Middle frontal gyrus (tissue), 1 donor: ENCODE measurements around the gene TSSK6.

Source experiments
- DNase-seq: peaks from one replicate; pipeline ENCODE4 v3.0.0-alpha.2; 2015; ENCODE audit warnings: low spot score; ENCODE audit errors: extremely low spot score

Gene TSSK6

DNA sequence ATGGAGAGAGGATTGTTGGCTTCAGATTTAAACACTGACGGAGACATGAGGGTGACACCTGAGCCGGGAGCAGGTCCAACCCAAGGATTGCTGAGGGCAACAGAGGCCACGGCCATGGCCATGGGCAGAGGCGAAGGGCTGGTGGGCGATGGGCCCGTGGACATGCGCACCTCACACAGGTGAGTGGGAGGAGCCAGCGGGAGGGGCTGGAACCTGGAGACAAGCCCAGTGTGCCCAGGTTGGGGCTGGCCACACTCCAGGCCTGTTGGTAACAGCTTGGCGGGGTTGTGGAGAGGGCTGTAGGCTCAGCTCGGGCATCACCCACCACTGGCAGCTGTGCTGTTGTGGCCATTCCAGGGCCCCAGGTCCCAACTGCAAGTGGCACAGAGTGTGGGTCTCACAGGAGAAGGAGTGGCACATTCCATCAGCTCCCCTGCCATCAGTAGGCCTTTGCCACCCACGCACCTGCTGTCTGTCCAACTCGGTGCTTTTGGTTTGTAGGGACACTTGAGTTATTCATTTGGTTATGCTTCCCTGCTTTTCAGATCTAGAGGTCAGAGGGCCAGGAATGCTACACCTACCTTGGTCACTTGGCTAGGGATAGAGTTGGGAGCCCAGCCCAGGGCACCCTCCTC, 49.8 kb downstream of the TSSK6 start:
- DNase-seq = no peak

DNA sequence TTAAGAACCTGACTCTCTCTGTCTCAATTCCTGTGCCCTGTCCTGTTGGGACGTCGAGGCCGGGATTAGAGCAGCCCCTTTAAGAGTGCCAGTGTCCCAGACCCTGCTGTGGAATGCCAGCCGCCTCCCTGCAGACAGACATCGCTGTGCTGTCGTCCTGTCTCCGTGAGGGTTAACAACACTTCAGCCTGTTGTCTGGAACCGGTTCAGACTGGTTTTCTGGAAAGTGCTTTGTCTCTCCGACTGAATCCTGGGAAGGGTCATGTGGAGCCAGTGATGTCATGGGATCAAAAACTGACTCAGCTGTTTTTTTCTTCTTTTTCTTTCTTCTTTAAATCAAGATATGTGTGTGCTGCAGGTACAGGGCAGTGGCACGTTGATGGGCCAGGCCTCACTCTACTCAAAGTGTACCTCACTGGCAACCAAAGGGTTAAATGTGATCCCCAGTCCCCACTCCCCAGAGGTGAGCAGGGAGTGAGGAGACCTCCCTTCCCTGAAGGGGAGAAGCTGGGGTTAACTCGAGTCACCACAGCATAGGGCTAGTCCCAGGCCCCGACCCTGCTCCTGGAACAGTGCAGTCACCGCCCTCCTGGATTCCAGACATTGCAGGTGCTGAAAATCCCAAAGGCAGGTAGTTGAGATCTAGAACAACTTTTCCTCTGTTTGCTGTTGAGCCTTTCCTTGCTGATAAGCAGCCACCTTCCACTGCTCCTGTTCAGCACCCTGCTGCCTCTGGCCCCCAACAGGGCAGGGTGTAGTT, 50.8 kb downstream of the TSSK6 start:
- no peak for DNase-seq
